GM18951 (cell line): Measurements from ENCODE around the gene PRSS12.

Source experiments
- POLR2A ChIP-seq: IDR thresholded peaks from 4 replicates; pipeline ENCODE4 v1.6.1; 2011; ENCODE audit warnings: mild to moderate bottlenecking; ENCODE audit not compliant: insufficient read length, insufficient read depth; ENCODE audit errors: extremely low read depth
- in situ Hi-C: fragments of 300-500 bp; cut with MboI; formaldehyde crosslinking; loops from one replicate; pipeline ENCODE4 v1.12.0; 2022; ENCODE audit warnings: low sequenced_read_pairs, mixed read lengths, inconsistent platforms; ENCODE audit not compliant: unreplicated experiment

PRSS12 gene

DNA sequence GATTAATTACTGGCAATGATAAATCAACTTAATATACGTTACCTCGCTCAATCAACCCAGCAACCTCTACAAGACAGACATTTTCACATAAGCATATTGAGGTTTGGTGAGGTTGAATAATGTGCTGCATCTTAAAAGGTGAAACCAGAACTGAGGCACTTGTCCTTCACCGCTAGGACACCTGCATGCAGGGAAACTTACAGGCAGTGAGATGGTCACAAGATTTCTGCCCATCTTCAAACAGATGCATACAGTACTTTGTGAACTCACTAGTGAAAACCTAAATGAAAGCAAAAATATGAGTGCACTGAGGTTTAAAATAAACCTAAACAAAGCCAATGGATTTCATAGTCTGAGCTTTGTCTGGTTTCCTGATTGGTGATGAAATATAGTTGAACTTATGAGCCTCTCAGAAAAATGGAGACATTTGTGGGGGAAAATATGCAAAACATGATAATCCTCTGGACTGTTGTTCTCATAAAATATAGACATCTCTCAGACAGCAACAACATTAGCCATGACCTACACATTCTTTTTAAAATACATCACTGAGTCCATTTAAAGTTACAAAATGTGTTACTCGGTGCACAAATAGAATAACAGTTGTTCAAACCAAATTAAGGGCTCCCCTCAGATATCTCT, 20.9 kb upstream of the PRSS12 start:
- in situ Hi-C loops: no loop called here
- TF ChIP-seq POLR2A: no peak

DNA sequence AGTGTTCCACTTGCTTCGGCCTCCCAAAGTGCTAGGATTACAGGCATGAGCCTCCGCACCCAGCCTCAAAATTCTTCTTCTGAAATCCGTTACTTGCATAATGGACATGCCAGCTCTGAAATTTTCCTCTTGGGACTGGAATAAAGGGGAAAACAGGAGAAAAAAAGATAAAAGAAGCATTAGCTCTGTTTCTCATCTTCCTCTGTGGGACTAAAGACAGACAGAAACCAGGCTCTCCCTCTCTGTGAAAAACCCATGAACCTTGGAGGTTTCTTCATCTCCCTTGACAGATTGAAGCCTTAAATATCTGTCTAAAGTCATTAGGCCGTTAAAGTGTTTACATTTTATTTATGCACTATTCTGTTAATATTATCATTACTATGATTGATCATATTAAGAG, 19.4 kb upstream of the PRSS12 start:
- in situ Hi-C loops: no loop called here
- TF ChIP-seq POLR2A: no peak

DNA sequence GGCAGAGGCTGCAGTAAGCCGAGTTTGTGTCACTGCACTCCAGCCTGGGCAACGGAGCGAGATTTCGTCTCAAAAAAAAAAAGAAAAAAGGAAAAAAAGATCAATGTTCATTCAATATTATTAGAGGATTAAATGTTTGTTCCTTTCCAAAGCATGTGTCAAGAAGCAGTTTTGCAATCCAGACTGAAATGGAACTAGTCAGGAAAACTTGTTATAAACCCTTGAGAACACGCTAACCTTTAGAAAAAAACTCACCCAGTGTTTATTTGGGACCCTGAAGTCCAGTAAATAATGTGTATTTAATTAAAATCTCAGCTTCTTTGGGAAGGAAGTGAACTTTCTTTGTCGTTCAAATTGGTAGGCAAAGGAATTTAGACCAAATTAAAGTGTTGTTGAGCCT, 16.4 kb upstream of the PRSS12 start:
- TF ChIP-seq POLR2A: no peak
- in situ Hi-C loops: no loop called here

DNA sequence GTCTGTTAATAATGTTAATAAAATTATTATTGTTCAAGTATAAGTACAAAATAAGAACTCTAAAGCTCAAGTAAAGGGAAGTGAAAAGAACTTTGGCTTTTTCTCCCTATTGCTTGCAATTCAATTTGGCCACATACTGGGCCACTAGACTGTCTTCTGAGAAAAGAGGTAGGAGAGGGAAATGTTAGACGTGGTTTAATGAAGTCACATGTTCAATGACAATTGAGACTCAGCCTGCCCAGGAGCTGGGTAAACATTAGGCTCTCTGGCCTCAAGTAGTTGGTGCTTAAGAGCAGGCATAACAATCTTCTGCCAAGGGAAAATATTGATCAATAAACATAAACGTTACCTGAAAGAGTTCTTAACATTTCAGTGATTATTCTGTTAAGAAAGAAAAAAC, 15.1 kb upstream of the PRSS12 start:
- in situ Hi-C loops: no loop called here

DNA sequence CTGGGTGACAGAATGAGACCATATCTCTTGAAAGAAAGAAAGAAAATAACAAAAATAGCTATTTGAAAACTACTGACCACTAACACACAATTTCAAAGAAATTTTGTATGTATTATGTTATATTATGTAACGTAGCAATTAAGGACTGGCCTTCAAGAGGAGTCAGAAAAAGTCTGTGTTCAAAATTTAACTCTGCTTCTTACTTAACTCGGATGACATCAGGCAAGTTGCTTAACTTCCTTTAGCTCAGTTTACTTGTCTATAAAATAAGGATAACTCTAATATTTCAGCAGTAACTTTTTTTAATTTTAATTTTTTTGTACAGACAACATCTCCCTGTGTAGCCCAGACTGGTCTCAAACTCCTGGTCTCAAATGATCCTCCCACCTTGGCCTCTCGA, 14.6 kb upstream of the PRSS12 start:
- no peak for TF ChIP-seq POLR2A
- in situ Hi-C loops: no loop called here

More for the DNA sequence above, 15.1 kb upstream of the PRSS12 start:
- no peak for TF ChIP-seq POLR2A

DNA sequence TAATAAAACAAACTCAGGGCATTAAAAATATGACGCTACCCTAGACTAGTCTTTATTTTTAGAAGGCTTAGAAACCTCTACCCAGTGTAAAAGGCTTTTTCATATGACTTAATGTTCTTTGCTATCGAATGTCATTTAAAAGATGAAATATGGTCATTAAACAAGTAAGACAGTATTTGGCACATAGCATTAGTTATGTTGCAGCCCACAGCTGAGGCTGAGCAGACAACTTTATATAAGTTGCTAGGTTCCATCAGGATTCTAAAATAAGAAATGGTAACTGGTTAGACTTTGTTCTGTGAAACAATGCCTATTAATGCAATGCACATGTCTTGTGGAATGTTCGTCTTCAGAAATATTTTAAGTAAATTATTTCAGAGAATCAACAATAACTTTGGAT, 10.4 kb upstream of the PRSS12 start:
- TF ChIP-seq POLR2A: no peak
- in situ Hi-C loops: no loop called here

- in situ Hi-C loops: no loop called here
- no peak for TF ChIP-seq POLR2A
These were observed 8.4 kb upstream of the PRSS12 start for GRCh38 chr4:118361192-118361591.

DNA sequence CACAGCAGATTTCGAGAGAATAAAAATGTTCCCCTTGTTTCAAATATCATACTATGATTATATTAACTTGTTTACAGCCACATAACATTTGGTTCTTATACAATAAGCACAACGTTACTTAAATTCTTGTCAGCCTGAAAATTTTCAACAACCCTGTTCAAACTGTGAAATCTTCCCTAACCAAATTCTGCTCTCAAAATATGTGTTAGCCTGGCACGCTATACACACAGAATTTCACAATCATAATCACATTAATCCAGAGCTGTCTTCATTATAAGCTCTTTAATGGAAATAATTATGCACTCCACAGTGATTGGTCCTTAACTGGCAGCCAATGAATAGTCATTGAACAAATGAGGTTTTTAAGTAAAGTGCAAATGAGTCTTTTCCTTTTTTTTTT, 7.3 kb upstream of the PRSS12 start:
- in situ Hi-C loops: no loop called here
- TF ChIP-seq POLR2A: no peak

GRCh38 chr4:118357601-118358000, 4.8 kb upstream of the PRSS12 start:
- no peak for TF ChIP-seq POLR2A
- in situ Hi-C loops: no loop called here

DNA sequence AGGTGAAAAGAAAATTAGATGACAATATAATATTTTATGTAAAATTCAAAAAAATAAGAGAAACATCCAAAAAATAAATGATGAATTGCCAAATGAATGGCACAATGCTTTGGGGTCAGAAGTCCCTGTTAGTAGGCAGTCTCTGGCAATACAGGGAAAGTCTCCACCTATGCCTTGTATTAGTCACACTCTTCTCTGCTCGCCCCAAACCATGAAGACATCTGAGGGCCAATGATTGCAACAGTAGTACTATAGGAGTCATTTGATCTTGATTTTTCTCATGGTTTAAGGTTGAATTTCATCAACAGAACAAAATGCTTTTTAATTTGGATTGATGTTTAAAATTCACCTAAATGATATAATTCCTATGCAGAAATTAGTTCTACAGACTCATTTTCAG, 3.9 kb upstream of the PRSS12 start:
- TF ChIP-seq POLR2A: no peak
- in situ Hi-C loops: no loop called here

GRCh38 chr4:118356111-118356510, 3.3 kb upstream of the PRSS12 start:
- no peak for TF ChIP-seq POLR2A
- in situ Hi-C loops: no loop called here

DNA sequence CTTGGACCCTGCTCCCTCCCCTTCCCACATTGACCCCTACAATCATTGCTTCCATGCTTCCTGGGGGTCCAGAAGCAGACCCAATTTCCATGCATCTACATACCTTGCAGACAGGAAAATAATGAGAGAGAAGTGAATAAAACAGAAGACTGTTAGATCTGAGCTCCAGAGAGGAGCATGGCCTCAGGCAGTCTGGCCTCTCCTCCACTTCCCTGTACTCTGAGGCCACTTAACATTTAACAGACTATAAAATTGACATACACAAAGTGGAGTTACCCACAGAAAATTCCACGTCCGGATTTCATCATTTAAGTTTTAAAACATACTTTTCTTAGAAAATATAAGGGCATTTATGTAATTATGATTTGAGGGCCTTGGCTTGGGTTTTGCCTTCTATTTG, 2.1 kb upstream of the PRSS12 start:
- TF ChIP-seq POLR2A: no peak
- in situ Hi-C loops: no loop called here

DNA sequence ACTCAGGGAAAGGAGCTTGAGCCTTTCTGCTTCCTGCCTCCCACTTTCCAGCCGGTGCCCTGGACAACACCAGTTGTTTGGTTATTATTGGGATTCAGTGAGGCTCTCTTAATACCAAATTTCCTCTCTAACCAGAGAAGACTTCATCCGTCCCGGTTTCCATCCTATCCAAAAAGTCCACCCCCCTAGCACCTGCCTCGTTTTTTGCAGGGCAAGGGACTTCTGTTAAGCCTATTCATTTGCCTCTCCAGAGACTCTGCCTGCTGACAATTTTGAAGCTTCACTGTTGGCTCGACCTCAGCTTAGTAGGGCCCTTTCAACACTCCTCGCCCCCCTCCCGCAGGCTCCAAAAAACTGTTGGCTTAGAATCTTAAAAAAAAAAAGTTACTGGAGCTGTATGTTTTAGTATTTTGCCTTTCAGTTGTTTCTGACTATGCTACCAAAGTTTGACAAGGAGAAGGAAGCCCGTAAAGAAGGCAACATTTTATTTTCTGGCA, 779 bp upstream of the PRSS12 start:
- no peak for TF ChIP-seq POLR2A
- in situ Hi-C loops: no loop called here

DNA sequence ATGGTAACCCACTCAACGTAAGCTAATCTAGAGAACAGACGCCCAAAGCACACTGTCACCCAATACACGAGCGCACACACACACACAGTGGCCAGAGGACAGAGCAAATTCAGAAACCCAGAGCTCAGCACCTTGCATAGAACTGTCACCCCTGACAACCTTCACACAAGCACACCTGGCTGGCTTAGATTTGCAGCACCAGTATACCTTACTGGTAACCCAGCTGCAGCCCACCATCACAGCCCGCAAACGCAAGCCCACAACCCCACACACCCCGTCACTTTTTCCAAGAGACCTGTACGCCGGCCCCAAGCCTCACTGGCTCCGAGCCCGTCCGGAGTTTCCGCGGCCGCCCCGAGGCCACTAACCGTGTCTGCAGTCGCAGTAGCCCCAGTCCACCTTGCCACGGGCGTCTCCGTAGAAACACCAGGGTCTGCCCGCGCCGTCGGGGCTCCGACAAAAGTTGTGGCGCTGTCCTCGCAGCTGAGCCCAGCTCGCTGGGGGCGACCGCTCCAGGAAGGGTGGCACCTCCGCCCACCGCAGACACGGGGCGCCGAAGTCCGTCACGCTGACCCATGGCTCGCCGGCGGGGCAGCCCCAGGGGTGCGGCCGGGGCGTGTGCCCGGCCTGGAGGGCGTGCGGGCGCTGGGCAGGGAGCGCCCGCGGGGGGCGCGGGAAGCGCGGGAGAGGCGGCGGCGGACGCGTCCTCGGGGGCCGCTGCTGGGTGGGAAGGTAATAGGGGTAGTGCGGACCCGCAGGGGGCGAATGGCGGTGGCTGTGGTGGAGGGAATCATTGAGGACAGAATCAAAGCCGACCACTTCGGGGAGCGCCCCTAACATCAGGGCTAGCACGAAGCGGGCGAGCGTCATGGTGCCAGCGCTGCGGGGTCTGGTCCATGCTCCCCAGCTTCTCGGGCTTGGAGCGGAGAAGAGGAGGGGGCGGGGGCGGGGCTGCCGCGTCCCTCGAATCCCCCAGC, 664 bp downstream of the PRSS12 start:
- TF ChIP-seq POLR2A: no peak
- in situ Hi-C loops: no loop called here

DNA sequence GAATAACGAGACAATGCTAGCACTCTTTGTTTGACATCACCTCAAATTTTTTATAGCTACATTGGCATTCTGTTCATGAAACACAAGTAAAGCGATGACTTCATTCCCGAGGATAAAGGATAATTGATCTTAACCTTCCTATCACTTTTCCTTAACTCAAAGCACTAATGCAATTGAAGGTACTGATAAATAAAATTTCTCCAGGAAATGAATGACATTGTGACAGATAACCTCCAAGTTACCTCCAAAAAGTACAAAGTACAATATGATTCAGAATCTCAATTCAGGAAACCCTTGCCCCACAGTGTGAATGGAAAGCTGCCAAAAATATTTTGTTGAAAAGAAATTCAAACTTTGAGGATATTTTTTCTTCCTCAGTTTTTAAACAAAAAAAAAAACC, 1.8 kb downstream of the PRSS12 start:
- in situ Hi-C loops: no loop called here
- TF ChIP-seq POLR2A: no peak
